HG03460 (cell line): ENCODE measurements around the gene ADTRP.

Source experiments
- ATAC-seq: cut with Tn5 transposase; IDR thresholded peaks from one replicate; pipeline ENCODE4 v1.9.1; 2021; ENCODE audit not compliant: unreplicated experiment

ADTRP gene

DNA sequence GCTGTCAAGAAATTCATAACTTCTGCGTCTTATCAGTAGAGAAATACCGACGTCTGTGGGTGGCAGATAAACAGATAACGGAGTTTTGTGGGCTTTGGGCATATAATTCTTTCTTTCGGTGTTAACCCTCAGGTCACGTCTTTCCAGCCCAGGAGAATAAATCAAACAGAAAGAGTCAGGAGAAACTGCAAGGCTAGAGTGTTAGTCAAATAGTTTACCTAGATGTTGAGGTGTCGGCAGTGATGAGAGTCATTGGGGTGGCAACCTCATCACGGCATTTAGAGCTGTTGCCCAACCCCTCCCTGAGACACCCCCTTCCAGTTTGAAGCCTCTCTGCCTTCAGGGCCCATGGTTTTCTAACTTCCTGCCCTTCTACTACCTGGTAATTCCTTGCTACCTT is 49.5 kb downstream of the ADTRP start:
- no peak for ATAC-seq

DNA sequence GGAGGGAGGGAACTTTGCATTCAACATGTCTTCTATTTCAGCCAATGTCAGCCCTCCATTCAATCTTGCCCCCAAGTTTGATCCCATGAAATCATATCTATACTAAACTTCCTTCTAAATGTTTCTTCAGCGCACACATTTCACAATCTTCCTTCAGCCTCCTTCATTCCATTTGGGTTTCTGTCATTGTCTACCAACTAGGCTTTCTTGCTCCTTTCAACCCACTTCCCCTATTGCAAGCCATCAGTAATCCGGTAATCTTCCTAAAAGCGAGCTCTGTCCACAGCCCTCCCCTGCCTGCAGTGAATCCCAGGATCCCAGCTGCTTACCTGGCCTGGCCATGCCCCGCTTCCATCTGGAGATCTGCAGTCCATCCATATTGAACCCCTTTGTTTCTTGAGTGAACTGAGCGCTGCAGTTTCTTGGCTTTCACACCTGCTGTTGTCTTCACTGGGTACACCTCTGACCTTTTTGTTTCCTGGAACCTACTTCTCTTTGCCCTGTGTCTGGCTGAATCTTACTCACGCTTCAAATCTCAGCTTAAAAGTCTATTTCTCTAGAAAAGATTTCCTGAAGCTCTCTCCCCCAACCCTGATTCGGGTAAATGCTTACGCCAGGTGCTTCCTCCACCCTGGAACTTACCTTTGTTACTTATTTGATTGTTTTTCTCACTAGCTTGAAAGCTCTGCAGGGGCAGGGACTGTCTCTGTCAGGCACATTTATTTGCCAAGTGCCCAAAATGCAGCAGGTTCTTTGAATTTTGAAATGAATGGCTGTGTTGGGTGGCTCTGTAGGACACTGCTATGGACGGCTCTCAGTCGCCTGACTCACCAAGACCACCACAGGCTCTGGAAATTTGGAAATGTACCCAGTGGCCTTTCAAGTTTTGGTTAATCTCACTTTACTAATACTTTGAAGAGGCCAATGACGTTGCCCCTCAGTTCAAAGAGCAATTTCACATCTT is 50.3 kb downstream of the ADTRP start:
- no peak for ATAC-seq

DNA sequence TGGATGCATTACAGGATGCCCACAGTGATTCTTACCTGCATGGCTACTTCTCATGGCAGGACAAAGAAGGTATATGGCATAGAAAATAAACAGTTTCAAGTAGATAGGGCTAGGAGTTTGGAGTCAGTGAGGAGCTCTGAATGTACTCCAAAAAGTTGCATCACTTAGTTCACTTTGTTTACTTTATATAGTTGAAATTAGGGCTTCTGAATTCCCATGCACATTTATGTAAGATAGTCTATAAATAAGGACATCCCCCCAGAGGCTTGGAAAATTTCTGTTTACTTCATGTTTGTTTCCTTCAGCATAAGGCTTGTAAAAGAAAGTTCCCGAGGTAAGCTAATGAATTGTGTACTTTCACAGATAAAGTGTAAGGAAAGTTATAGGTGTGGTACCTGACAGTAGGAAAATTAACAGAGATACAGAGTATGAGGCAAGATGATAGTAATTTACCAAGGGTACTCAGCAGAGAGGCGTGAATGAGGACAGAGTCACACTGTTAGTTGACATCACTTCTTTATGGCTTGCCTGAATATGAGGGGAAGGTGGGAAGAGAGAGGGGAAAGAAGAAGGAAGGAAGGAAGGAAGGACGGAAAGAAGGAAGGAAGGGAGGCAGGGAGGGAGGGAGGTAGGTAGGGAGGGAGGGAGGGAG is 51.1 kb downstream of the ADTRP start:
- ATAC-seq, result no peak

DNA sequence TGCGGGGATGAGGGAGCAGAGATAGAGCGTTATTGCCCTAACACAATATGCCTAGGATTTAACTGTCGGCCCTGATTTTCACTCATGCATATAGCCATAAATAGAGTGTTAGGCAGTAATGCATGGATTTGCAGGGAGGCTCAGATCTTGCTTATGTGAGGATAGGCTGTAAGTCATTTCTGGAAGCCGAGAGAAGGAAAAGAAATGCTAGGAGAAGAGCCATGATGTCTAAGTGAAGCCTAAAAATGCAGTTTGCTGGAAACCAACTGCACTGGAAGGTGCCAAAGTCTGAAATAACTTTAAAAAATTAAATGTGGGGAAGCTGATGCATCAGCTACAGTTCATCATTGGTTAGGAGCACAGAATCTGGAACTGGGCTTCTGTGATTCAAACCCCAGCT is 54.3 kb downstream of the ADTRP start:
- ATAC-seq, result no peak

DNA sequence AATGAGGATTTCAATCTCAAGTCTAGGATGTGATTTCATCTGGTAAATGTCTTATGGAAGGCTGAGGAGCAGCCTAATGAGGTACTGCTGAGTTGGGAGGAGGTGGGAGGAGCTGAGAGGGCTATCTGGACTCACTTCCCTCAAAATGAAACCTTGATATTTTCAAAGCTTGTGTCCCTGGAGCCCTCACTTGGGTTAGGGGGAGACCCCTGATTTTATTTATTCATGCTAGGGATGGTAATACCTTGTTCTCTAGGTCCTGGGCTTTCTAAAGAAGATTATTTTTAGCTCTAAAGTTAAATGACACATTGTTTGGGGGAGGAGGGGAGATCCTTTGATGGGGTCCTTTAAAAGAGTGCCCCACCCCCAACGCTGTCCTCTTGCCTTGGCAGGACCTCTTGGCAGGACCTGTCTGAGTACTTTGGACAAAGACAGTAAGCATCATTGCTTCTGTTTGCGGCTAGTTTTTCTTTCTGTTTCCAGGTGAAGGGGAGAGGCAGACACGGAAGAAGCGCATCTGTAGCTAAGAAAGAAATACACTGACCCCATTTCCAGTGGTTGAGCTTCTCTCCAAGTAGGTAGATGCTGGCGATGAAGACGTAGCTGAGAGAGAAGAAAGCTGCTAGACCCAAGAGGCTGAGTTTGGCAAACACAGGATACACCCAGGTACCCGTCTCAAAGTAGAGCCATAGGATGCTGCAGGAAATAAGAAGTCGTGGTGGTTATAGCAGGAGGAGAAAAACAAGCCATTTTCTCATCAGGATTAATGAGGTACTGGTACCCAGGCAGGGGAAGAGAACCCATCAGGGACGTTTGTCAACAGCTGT is 55.6 kb downstream of the ADTRP start:
- ATAC-seq, result no peak

DNA sequence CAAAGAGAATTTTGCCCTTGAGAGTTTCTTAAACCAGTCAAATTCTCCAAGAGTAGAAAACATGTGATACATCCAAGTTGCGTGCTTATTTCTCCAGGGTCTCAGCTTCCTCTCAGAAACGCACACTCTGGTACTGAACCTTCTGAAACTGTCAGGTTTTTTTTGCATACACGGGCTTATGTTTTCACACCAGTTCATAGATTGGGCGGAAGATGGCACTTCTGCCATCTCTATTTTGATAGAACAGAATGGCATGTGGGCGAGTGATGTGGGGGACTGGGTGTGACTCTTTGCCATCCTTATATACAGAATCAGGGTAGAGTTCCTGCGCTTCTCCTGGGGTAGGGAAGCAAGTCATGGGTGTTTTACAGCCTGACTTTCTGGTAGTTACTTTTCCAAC is 56.4 kb downstream of the ADTRP start:
- no peak for ATAC-seq

DNA sequence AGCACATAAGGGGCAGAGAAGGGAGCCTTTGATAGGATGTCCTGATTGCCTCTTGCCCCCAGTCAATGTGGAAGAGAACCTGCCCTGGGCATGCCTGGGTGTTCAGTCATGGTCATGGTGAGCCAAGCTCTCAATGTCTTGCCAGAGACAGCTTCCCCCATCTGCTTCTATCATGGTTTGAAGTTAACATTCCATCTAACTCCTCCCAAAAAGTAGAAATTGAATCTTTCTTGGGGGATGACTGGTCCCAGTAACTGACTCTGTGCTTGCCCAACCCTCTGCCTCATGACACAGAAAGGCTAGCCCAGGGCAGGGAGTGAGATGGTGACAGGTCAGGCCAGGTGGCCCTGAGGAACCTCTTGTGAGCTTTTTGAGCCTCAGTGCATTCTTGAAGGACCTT is 60.1 kb downstream of the ADTRP start:
- no peak for ATAC-seq

DNA sequence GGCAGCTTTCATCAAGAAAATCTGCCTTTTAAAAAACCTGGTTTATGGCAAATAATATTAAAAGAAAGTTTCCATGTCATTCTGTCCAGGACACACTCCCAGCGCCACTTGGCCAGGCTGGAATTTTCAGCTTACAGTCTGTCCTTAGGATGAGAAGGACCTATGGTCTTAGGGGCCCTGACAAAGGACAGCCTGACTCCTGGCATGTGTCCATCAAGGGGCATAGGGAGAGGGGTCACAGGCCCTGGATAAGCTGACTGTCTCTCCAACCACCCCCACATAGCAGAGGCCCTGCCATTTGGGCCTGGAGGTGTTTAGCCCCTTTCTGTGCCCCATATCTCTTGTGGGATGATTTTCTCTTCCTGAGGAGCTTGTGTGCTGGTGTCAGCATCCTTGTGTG is 60.6 kb downstream of the ADTRP start:
- ATAC-seq, result no peak

DNA sequence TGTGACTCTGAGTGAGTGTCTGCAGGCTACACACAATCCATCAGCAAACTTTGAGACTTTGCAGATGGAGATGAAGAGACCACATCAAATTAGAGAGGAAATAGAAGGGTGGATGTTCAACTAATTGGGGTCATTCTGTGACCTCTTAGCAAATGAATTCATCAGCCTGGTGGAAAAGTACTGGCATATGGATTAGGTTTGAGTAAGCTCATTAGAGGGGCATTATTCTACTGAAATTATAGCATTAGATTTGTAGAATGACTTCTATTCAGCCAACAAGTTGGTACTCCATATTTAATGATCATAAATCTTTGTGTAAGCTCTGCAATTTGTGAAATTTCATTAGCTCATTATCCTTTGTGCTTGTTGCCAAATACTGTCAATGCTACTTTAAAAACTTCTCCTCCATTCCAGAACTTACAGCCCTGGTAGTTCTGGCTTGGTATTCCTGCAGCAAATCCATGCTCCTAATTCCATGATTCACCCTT is 63.8 kb downstream of the ADTRP start:
- ATAC-seq, result no peak

DNA sequence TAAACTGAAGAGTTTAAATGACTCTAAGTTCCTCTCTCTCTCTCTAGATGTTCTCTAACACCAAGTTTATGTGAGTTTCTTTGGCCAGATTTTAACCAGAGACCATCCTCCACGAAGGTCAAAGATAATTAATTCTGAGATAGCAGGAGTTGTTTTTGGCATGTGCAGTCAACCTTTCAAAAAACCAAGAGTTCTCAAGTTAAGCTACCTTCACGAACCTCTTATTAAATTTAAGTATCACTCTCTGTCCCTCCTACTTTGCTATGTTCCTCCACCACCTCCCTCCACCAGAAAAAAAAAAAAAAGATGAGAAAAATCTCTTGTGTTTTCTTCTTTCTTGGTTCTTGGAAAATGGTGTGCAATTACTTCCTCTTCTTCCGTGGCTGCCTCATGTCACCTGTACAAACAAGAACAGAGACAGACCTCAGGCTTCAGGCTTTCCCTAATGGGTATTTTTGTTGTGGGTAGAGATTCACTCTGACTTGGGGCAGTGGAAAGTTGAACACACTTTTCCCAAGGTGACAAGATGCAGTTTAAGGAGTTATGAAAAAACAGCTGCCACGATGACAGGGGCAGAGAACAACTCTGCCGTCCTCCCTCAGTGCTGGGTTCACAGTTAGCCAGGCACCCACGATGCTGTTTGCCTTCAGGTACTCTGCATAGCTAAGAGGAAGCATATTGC is 64.3 kb downstream of the ADTRP start:
- ATAC-seq, result peak; percentile 56

DNA sequence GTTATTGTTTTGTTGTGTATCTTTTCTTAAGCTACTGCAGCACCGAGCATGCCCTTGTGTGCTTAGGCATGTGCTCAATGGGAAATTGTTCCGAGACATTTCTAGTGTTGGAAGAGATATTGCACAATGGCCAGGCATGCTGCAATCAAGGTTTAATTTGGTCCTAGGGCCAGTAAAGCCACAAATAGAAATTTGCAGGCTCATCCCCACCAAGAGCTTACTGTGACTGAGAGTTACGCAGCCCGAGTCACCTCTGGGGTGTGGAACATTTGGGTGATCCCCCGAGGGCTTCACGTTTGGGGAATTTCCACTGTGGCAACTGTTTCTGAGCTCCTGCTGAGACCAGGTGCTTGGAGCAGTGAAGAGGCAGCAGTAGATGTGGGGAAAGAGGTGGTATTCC is 65.8 kb downstream of the ADTRP start:
- ATAC-seq, result no peak

DNA sequence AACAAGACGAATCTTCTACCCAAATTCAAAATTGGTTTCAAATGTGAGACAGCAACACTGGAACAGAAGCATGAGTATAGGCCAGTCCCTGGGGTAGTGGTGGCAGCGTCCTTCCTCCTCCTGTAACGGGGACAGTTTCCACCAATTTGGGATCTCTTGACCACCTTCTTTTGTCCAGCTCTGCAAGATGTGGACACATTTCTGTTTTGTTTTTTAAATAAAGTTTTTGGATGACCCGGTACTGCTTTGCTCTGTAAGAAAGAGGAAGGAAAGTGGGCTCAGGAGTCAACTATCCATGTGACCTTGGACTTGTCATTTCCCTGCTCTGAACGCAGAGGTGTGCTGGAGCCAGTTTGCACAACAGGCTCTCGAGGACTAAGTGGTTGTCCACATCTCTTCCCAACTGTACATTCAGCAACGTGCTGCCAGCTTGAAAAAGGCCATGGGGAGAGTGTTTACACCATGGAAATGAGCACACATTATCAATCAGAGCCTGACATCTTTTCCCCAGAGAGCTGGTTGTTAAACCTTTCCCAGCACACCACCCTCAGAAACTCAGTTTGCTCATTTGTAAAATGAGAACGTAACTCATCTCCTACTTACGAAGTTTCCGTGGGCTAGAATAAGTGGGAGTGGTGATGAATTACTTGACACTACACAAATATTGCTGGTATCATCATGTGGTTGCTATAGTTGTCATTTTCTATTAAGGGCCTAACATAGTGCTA is 66.5 kb downstream of the ADTRP start:
- no peak for ATAC-seq

DNA sequence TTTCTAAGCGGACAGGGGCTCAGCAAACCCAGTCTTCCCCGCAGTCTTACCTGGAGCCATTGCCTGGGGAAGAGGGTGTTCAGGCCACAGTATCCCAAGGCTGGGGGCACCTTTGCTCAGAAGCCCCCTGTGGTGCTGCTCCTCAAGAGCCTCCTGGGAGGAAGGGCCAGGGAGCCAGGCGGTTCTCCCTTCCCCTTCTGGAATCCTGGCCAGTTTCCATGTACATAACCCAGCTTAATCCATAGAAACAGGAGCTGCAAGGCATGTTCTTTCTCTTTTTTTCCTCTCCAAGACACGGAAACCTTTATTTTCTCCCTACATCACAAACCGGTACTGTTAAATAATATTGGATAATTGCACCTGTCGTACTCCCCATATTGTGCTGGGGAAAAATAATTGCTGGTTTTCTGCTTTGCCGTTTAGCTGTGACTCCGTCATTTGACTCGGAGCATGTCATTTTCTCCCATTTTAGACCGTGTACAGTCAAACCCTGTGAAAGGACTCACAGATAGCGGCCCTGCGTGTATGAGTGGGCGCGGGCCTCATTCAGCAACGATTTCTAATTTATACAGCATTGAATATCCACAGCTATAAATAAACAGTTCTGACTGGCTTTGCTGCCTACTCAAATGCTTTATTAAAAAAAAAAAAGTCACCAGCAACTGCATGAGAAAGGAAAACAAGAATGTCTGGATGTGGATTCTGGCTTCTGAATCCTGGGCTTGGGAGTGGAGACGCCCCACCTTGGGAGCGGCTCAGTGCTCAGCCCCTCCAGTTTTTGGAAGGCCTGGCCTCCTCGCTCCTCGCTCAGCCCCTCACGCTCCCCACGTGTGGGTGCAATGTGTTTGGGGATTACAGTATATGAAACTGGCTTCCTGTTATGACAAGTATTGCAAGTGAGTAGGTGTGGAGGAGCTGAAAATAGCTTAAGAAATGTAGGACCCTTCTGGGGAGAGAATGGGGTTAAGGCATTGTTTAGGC is 67.3 kb downstream of the ADTRP start:
- no peak for ATAC-seq

DNA sequence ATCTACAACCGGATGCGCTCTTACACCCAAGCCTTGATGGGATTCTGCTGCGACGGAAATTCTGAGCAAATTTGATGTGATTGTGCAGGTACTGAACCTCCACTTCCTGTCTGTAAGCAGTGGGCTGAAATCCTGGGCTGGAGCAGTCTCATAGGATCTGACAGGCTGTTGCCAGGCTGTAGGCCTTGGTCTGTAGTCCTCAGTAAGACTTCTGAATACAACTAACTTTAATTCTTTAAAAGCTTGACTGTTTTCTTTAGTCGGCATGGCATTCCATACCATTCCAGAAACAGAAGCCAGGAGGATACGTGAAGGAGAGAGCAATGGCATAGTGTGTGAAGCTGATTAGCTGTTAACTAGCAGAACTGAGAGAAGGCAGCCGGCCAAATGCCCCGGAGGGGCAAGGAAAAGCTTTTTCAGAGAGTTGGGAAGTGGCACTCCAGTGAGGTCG is 68.3 kb downstream of the ADTRP start:
- no peak for ATAC-seq

DNA sequence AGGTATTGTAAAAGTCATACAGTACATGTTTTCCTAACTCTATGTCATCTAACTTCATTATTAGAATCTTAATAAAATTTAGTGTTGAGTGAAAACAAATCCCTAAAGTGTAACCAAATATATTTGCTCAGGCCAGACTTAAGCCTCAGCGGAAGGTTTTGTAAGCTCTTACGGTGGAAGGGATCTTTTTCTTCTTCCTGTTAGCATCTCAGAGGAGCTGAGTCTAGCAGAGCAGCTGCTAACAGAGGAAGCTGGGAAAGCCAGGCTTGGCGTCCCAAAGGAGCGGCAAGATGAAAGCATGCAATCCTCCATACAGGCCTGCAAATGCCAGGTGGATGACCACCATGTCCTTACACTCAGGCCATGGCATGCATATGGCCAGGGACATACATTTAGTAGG is 72.4 kb downstream of the ADTRP start:
- no peak for ATAC-seq

DNA sequence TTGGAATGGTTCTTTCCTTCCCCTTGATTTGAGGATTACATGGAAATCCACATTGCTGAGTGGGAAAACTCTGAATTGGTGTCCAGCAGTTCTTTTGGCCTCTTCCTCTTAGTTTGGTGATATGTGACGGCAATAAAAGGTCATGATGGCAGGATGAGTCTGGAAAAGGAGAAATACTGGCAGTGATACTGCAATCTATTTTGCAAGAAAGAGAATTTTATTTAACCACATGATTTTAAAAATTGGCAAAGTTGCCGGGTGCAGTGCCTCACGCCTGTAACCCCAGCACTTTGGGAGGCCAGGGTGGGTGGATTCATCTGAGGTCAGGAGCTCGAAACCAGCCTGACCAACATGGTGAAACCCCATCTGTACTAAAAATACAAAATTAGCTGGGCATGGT is 73.1 kb downstream of the ADTRP start:
- no peak for ATAC-seq

DNA sequence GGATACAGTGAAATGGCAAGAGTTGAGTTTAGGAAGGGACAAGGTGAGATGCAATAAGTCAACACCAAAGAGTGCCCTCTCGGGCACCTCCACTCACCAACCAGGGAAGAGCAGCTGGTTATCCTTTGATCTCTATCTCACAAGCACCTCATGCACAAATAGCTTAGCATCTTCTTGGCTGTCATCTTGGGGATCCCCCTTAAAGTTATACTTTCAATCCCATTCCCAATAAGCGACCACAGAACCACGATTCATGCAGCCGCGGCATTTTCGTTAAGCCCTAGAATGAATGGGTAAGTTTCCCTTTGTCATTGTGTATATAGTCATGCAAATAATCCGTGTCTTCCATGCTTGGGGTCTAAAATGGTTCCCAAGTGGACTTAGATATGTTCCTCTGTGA is 73.5 kb downstream of the ADTRP start:
- no peak for ATAC-seq

DNA sequence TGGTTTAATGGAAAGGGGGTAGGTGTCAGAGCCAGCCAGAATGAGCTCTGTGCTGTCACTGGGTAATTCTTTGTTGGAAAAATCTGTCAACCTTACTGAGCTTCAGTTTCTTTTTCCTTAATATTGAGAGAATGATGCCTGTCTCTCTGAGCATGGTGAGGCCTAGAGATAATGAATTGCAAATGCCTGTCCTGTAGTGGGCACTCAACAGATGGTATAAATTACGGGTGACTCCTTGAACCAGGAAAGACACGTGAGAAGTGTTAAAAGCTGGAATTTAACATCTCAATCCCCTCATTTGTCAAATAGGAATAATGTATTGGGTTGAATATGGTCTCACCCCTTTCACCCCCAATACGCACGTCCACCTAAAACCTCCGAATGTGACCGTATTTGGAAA is 74.9 kb downstream of the ADTRP start:
- ATAC-seq, result no peak
